Hematopoietic multipotent progenitor cell (in vitro differentiated cells): ENCODE measurements around the gene PELI3. TPM values are rescaled to one million over a fixed set of nuclear protein-coding genes. Genes with fewer than 3 reads are reported as not detected.
"Not testable (repeated sequence)": the region's sequence is repeated elsewhere in the genome, so short reads cannot be mapped to it uniquely, and the experiment has no call there.

Experiments used
- DNase-seq, 3 donors: peaks; one replicate each; pipeline ENCODE4 v3.0.0-alpha.2; 2011 to 2015; ENCODE audit warnings: low read depth in 2 of 3, low spot score in 2 of 3
- total RNA-seq: library from RNA; depleted of rRNA; stranded (reverse); fragments of >200 nt; gene quantifications from one replicate; pipeline ENCODE4 v1.2.3, GENCODE V29; 2012

The PELI3 gene
- total RNA-seq, 1 donor = 8.1 TPM

DNA sequence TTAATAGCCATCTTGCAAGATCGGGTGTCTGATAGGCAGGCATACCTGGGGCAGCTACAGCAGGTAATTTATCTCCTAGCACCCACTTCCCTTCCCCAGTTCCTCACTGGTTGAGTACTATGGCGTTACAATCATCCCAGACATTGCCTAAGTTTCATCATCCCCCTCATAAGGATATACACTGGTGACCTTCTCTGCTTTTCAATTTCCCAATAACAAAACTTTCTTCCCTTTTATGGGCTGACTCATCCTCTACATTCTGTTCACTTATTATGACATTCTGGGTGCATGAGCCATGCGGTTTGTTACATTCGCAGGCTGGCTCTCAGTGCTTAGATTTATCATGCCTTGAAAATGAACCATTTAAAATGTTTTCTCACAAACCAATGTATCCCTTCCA lies 23.1 kb upstream of the PELI3 start:
- DNase-seq = no peak

DNA sequence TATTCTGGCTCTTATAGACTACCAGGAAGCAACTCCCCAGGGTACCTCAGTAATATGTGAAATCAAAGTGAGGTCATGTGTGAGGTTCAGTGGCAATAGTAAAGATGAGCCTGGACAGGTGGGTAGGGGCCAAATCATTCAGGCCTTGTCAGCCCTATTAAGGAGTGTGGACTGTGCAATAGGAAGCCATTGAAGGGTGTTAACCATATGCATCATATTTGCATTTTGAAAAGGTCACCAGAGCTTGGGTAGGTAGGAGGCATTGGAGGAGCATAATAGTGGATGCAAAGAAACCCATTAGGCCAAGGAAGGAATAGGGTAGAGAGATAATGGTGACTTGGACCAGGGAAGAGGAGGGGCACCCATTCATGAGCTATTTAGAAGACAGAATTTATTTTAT lies 19.7 kb upstream of the PELI3 start:
- DNase-seq = no peak

- DNase-seq = no peak
Observed at GRCh38 chr11:66448523-66448922, 18.2 kb upstream of the PELI3 start.

GRCh38 chr11:66450560-66450959 lies 16.1 kb upstream of the PELI3 start:
- no peak for DNase-seq

DNA sequence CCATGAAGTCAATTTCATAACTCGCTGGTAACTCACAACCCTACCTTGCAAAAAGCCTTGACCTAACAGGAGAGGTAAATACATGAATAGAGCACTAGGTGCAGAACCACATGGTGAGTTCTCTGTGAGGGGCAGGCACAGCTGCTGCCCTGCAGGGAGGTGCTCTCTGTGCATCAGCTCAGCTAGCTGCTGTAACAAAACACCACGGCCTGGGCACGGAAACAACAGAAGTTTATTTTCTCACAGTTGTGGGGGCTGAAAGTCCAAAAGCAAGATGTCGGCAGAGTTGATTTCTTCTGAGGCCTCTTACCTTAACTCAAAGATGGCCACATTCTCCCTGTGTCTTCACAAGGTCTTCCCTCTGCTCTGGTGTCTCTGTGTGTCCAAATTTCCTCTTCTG lies 15.0 kb upstream of the PELI3 start:
- no peak for DNase-seq

DNA sequence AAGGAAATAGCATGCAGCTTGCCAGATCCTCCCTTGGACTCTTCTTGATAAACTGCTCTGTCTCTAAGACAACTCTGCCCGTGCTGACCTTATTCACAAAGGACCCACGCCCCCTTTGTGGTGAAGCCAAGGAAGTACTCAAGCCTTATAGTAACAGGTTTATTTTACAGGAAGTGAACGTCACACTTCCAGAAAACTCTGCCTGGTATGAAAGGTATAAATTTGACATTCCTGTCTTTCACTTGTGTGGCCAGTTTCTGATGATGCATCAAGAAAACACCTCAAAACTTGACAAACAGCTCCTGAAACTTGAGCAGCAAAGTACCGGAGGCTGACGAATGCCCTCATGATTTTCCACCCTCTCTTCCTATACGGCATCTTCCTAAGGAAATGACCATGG lies 12.5 kb upstream of the PELI3 start:
- DNase-seq = no peak

DNA sequence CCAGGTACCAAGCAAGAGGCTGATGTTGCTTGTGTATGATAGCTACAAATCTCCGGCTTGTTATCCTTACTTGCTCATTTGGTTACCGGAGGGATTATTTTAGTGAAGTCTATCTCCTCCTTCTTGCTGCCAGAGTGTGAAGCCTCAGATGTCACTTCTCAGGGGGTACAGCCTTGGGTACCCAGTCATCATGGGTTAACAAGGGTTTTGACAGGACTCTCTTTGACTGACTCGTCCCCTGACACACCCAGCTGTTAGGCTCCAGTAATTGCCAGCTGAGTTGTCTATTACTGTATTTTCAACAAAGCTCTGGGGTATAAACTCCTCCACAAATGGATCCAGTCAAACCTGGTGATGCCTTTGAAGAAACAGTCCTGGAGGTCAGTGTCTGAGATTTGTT lies 11.9 kb upstream of the PELI3 start:
- DNase-seq = no peak

GRCh38 chr11:66457826-66458225 lies 8.9 kb upstream of the PELI3 start:
- DNase-seq = no peak

DNA sequence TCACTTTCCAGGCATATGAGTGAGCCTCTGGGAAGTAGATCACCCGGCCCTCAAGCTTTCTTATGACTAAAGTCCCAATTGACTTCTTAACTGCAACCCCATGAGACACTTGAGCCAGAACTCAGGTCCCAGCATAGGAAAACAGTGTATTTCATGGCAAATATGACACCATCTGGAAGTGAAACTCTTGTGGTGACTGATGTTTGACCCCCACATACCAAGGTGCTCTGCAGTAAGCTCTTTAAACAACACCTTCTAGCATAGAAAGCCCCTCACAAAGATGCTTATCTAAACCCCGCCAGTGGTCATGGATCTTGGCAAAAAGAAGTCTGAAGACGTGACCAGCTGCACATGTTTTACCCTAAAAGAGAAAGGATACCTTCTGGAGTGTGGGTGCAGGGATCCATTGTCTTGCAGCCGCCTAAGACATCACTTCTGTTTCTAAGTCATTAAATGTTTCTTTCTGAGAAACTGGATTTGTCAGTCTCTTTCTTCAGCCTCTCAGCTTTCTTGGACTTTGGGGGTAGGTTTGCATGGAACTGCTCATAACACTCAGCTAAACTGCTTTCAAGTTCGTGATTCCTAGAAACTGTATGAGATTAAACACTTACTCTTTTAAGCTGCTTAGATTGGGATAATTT lies 7.4 kb upstream of the PELI3 start:
- no peak for DNase-seq

DNA sequence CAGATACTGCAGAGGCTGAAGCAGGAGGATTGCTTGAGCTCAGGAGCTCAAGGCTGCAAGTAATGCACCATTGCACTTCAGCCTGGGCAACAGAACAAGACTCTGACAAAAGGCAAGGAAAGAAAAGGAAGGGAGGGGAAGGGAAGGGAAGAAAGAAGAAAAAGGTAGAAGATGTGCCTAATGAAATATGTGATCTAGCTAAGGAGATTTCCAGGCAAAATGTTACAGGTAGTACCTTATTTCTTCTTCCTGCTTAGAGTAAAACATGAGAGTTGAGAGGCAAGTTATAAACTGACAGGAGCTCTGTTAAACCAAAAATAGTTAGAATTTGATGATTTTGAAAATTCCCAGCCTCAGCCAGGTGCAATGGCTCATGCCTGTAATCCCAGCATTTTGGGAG lies 4.7 kb upstream of the PELI3 start:
- no peak for DNase-seq

DNA sequence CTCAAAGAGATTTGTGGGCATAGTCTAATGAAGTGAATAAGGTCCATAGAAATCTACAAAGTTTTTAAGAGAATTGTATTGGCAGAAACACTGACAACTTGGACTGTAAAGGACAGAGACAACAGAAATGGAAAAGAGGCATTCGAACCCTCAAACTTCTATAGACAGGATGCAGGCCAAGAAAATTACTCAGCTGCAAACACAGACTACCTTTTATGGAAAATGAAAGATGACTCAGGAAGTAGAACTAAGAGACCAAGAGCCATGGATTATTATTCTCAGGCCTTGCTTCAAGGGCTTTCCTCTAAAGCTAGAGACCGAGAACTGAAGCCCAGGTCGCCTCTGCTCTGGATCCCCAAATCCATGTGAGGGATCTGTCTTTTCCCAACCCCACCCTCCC lies 3.8 kb upstream of the PELI3 start:
- DNase-seq = no peak

- DNase-seq = not testable (repeated sequence)
Observed at GRCh38 chr11:66464116-66464515, 2.6 kb upstream of the PELI3 start.

DNA sequence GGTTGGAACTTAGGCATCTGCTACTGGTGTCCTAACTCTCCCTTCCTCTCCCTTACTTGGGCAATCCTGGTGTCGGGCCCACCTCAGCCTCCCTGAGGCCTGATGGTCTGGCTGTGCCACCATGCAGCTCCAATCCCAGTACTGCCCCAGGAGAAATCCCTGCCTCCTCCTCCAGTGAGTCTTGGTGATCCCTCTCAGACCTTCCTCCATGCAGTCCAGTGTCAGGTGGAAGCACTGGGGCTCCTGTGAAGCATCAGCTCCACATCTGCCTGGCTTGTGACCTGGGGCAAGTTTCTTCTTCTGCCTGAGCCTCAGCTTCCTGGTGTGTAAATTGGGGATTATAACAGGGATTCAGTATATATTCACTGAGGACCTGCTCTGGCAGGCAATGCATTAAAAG lies 1.8 kb upstream of the PELI3 start:
- no peak for DNase-seq

GRCh38 chr11:66465373-66466224 lies 1.1 kb upstream of the PELI3 start:
- DNase-seq = no peak

DNA sequence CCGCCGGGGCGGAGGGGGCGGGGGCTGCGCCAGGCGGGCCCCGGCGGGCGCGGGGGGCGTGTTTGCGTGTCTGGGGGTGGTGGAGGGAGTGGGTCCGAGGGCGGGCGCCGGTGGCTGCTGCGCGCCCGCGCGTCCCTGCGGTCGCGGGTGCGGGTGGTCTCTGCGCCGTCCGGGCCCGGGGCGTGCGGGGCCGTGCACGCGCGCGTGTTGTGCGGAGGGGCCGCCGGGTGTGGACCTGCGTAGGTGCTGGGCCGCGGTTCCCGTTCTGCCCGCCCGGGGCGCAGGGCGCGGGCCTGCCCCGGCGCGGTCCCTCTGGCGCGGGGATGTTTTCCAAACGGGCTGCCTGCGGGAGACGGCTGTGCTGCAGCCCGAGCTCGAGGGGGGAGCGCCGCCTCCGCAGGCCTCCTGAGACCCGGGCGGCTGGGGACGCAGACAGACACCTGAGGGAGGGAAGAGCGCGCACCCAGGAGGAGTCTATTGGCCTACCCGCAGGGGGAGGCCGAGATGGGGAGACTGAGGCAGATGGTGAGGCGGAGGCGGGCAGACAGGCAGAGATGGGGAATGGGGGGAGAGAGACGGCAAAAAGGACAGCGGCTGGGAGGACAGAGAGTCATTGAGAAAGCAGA lies 442 bp downstream of the PELI3 start:
- peak; percentile 41 to 45 (median 43) for DNase-seq

- peak in 1 of 3 donors; percentile 60 for DNase-seq
Observed at GRCh38 chr11:66467756-66468155, 1.1 kb downstream of the PELI3 start.

DNA sequence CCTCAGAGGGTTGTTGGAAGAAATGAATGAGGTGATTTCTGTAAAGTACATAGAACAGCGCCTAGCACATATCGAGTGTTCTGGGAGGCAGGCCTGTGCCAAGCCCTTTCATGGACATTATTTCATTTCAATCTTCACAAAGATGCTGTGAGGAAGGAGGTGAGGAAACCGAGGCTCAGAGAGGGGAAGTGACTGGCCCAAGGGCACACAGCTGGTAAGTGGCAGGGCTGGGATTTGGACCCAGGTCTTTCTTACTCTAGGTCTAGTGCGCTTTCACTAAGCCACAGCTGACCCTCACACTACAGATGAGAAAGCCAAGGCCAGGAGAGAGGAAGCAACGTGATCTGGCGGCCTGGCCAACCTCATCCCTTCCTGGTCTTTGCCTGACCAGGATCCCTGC lies 2.0 kb downstream of the PELI3 start:
- DNase-seq = no peak

DNA sequence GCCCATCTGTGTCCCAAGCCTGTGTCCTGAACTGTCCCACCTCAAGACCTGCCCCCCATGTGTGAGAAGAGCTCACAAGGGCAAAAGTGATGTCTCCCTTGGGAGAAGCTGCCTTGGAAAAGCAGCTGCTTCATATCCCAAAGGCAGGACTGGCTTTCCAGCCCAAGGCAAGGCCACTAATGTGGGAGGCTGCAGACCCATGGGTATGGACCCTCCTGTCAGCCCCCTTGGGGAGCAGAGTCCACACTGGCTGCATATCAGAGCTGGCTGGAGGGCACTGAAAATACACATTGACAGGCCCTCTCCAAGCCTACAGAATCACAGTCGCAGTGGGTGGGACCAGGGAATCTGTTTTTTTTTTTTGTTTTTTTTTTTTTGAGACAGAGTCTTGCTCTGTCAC lies 2.7 kb downstream of the PELI3 start:
- no peak for DNase-seq

DNA sequence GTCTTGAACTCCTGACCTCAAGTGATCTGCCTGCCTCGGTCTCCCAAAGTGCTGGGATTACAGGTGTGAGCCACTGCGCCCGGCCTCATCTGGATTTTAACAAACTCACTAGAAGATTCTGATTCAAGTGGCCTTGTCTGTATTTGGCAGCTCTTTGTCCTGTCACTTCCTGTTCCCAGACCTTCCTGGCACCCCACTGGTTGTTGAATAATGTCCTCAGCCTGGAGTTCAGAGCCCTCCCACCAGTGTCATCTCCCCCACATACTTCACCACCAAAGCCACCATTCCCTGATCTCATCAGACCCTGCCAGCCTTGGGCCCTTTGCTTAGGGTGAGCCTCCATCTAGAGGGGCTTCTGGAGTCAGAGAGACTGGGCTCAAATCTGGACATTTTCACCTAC lies 3.3 kb downstream of the PELI3 start:
- no peak for DNase-seq

- DNase-seq = no peak
Observed at GRCh38 chr11:66471142-66471541, 4.4 kb downstream of the PELI3 start.

DNA sequence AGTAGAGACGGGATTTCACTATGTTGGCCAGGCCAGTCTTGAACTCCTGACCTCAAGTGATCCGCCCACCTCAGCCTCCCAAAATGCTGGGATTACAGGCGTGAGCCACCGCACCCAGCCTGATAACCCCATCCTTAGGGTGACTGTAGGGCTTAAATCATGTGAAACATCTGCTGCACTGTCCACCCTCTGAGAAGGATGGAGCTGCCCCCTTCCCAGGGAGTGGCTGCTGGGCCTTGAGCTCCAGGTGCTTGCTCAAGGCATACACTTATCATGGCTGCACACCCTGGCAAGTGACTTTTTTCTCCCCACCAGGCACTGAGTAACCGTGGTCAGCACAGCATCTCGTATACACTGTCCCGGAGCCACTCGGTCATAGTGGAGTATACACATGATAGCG lies 5.3 kb downstream of the PELI3 start:
- DNase-seq = no peak

DNA sequence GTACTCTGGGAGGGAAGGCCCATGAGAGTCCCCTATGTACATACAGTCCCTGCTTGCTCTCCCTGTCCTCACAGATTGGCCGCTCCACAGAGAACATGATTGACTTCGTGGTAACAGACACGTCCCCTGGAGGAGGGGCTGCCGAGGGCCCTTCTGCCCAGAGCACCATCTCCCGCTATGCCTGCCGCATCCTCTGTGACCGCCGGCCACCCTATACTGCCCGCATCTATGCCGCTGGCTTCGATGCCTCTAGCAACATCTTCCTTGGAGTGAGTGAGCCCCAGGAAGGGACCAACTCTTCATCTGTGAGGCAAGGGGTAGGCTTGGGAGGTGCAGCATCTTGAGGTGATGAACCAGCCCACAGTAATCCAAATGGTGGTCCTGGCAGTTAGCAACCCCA lies 6.5 kb downstream of the PELI3 start:
- DNase-seq = no peak
